GM19324 (cell line): ENCODE results near the gene PI4KB.
"Not testable (repeated sequence)": the region's sequence is repeated elsewhere in the genome, so short reads cannot be mapped to it uniquely, and the experiment has no call there.

ENCODE experiments used
- ATAC-seq: cut with Tn5 transposase; IDR thresholded peaks from one replicate; pipeline ENCODE4 v1.9.1; 2021; ENCODE audit warnings: mild to moderate bottlenecking, moderate library complexity; ENCODE audit not compliant: unreplicated experiment, low FRiP score

The PI4KB gene

DNA sequence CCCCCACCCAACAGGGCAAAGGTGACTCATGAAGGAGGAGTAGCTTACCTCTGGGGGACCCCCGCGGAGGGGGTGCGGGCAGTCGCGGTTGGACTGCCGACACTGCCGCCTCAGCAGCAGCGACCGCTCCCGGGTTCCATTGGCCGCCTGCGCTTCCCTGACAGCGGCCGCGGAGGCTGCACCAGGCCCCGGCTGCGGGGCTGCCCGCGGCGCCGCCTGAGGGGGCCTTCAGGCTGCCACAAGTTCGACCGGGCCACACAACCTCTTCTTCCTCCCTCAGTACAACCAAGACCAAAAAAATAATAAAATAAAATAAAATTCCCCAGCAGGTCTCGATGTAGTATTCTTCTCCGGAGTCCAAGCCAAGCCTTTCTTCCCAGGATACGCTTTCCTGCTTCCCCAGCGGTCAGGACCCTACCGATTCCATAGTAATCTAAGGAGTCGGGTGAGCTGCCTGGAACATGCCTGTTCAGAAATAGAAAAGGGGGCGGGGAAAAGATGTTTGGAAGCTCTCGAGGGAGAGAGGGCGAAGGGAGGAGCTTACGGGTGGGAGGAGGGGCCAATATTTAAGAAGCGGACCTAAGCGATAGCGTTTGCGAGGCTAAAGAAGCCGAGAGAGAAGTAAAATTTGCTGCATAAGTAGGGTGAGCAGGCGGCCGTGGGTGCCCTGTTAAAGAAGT is at the start of gene PI4KB:
TSS of gene PI4KB (minus strand) at position 194 of the 680 bp plus-strand sequence. CDS start 10,935 bp downstream, outside the sequence.
- ATAC-seq: peak; percentile 74

DNA sequence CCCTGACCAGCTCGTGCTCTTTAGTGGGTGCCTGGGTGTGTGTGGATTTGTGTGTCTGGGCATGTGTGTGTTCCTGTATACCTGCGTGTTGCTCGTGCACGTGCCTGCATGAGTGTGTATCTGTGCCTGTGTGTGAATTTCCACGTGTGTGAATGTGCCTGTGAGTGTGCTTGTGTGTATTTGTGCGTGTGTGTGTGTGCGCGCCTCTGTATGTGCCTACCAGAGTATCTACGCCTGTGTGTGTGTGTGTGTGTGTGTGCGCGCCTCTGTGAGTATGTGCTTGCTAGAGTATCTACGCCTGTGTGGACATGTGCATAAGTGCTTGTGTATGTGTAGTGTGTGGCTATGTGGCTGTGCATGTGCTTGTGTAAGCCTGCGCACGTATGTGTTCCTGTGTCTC is 46.0 kb upstream of the PI4KB start:
- ATAC-seq: no peak

DNA sequence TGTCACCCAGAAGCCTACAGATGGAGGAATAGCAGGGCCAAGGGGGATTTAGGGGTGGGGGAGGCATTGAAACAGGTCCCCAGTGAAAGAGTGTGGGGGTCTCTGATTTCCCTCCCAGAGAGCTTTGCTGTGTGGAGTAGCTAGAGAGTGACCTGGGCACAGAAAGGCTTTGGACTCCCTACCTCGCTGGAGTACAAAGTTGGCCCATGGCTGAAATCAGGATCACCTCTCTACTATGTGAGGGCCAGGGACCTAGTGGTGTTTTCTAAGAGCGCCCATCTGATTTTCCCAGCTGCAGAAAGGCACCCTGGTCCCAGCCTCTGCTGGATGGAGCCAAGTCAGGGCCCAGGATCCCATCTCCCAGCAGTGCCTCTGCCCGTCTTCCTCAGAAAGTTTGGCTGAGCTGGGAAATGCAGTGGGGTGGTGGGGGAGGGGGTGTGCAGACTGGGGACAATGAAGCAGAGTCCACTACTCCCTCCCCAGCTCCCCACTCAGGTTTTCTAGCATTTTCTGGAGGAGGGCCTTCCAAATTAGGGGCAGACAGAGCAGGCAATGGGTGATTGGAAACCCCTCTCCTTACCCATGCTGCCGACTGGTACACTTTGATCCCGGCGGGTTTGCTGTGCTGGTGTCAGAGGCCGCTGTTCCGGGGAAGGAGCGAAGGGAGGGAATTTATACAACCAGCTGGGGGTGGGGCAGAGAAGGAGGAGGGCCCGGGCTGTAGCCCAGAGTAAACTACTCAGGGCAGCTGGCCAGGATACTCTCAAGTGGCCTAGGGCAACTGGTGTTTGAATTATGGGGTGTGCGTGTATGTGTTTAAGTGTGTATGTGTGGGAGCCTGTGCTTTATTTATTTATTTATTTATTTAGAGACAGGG is 45.1 kb upstream of the PI4KB start, which contains the start of gene SELENBP1:
TSS of gene SELENBP1 (minus strand) at position 648 of the 877 bp plus-strand sequence. CDS start at position 584, 64 bp downstream.
- no peak for ATAC-seq

DNA sequence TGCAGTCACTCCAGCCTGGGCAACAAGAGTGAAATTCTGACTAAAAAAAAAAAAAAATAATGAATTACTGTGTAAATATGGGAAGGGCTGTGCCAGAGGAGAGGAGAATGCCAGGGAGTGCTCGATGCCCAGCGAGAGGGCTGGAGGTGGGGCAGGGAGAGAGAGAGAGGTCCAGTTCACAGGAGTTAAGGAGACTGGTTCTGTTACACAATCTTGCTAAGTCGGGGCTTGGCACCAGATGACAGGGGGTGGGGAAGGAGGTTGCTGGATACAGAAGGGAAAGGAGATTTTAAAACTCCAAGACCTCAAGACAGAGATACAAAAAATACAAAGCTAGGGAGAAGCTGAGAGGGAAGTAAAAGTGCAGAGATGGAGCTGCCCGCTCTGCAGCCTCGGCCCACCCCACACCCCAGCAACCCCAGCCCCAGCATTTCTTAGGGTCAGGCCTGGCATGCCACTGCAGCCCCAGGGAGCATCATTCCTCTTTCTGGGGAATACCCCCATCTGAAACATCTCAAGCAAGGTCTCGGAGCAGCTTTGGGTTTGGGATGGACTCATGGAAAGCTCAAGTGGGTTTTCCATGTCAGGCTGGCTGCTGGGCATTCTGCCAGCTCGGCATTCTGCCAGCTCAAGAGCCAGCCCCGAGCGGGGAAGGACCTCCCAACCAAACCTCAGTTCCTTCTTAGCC is 44.3 kb upstream of the PI4KB start:
- no peak for ATAC-seq

DNA sequence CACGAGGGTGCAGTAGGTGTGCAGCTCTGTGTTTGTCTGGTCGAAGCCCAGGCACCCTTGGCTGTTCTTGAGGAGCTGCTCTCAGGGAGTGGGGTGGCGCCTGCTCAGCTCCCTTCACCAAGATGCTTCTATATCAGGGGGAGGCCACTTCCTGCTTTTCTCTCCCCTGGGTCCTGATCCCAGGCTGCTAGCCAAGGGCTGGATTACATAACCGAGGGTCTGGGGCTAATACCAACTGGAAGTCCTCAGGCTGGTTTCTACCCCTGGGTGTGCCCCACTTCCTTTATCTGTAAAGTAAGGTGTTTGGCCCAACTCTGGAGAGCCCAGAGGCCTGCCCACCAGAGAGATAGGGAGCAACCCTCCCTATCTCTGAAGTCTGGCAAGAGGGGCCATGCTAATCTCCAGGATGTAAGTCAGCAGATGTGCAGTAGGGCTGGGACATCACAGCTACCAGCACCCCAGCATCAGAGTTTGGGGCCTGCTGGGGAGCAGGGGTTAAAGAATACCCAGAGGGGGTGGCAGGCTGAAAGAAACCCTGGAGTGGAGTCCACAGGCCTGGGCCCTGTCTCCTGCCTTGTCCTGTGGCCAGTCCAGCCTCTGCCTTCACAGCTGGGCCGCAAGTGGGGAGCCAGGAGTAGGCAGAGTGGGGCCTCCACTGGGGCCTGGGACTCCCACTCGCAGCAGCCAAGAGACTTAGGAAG is 43.1 kb upstream of the PI4KB start:
- ATAC-seq: no peak

DNA sequence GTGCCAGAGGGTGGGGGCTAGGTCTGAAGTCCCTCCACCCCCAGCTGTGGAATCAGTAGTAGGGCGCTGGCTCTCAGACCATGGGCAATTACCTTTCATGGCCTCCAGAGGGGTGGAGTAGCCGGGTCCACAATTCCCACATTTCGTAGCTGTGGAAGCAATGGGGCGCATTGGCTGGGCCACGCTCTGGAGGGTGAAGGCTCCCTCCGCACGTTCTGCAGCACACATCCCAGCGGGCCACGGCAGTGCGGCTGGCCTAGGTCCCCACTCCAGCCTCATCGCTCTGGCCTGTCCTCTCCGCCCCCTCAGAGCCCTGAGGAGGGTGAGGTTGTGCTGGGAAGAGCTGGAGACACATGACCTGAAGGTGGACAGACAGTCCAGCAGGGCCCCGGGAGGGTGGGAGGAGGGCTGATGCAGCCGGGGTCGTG is 42.4 kb upstream of the PI4KB start:
- ATAC-seq: no peak

DNA sequence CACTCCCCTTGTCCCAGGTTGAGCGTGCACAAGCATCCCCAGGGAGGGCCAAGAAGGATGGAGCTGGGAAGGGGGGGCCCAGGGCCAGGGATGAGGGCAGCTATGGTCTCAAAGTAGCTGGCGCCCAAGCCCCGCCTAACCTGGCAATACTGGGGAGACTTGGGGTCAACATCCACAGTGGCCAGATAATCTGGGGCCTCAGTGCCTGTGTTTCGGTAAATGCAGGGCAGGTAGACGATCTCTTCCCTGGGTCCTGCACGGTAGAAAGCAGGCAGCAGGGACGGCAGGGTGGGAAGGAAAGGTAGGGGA is 42.0 kb upstream of the PI4KB start:
- no peak for ATAC-seq

DNA sequence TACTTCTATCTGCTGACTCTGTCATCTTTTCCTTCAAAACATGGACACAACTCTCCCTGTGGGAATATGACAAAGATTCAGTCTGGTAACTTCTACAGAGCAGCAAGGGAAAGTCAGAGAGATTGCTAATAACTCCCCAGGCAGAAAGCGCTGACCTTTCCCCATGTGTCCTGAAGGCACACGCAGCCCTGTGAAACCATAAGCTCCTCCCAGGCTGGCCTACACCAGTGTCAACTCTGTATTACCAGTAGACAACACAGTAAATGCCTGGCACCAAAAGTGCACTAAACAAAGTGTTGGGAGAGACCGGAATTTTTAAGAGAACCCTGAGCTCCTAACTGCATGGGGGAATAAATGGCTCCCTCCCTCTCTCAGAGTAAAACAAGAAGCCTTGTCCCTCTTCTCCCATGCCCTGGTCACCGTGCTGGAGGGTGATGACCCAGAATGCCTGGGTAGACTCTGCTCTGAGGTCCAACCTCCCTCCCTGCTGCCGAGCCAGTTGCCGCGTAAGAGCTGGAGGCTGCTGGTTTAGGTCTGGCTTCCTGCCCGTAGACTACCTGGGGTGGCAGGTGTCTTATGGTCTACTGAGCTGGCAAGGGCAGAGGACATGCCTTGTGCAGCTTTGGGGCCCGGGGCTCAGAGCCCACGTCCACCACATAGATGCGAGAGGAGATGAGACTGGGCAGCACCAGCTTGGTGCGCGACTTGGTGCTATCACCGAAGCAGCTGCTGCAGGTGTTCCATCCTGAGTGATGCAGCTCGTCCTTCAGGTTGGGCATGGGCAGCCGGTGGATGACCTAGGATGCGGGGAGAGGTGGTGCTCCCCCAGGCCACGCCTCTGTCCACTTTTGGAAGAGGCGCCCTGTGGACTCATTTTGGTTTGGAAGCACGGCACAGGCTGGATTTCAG is 41.4 kb upstream of the PI4KB start:
- no peak for ATAC-seq

DNA sequence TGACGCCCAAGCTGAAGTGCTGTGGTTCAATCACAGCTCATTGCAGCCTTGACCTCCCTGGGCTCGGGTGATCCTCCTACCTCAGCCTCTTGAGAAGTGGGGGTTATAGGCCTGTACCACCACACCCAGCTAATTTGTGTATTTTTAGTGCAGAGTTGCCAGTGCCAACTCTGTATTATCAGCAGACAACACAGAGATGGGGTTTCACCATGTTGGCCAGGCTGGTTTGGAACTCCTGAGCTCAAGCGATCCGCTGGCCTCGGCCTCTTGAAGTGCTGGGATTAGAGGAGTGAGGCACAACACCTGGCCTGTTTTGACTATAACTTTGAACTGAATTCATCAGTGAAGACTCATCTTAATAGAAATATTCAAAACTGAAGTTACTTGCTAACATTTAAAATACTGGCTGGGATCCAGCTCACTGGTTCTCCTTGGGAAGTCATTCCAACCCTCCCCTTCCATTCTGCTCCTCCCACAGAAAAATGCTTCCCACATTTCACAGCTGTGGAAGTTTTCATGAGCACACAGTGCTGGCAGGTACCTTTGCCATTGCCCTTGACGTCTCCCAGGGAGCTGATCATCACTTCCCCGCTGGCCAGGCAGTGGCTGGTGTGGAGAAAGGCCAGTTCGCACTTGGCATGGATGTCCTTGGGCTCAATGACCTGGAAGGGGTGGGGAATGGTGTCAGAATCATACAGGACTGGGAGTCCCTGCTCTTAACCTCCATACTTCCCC is 40.6 kb upstream of the PI4KB start:
- ATAC-seq: no peak

DNA sequence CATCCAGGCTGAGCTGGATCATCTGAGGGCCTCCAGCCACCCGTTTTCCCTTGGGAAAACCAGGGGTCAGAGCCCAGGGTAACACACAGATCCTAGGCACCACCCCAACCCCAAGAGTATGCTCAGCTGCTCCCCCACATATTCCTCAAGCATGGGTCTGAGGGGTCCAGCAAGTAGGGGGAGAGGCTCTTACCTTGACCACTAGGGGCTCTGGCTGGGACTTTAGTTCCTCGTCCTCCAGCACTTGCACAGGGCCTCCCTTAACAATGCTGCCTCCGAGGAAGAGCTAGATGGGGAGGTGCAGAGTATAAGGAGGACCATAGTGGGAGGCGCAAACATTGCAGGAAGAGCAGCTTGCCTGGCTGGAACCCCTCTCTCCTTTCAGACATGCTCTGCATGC is 37.8 kb upstream of the PI4KB start:
- no peak for ATAC-seq

DNA sequence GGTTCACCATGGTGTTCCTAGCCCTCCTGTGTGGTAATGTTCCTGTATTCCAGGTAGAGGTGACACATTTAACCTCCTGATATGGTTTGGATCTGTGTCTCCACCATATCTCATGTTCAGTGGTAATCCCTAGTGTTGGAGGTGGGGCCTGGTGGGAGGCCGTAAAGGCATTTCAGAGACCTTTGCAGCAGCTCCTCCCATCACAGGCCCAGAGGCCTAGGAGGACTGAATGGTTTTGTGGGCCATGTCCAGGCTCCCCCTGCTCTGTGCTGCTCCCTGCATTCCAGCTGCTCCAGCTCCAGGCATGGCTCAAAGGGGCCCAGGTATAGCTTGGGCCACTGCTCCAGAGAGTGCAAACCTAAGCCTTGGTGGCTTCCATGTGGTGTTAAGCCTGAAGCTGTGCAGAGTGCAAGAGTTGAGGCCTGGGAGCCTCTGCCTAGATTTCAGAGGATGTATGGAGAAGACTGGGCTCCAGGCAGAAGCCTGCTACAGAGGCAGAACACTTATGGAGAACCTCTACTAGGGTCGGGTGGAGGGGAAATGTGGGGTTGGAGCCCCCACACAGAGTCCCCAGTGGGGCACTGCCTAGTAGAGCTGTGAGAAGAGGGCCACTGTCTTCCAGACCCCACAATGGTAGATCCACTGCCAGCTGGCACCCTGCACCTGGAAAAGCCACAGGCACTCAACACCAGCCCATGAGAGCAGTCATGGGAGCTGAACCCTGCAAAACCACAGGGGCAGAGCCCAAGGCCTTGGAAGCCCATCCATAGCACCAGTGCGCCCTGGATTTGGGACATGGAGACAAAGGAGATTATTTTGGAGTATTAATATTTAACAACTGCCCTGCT is 35.3 kb upstream of the PI4KB start:
- no peak for ATAC-seq

DNA sequence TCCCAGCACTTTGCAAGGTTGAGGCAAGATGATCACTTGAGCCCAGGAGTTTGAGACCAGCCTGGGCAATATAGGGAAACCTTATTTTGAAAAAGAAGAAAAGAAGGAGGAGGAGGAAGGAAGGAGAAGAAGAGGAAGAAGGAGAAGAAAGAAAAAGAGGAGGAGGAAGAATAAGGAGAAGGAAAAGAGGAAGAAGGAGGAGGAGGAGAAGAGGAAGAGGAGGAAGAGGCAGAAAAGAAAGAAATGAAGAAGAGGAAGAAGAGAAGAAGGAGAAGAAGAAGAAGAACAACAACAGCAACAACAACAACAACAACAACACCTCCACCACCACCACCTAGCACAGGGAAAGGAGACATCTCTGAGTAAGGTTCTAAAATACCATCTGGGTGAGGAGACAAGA is 34.7 kb upstream of the PI4KB start:
- no peak for ATAC-seq

DNA sequence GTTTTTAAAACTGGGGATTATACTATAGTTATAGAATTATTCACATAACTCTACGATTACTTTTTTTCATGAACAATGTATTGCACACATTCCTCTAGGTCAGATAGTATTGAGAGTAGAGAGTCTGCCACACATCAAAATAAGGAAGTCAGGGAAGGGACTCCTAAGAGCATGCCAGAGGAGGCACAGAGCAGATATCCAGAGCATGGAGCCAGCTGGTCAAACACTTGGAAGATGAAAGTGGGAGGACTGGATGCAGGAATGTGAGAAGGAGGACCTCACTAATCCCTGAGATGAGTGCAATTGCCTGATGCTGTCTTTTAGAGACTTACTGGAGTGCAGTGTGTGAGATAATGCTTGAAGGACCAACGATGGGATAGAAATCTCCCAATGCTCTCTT is 29.5 kb upstream of the PI4KB start:
- no peak for ATAC-seq

DNA sequence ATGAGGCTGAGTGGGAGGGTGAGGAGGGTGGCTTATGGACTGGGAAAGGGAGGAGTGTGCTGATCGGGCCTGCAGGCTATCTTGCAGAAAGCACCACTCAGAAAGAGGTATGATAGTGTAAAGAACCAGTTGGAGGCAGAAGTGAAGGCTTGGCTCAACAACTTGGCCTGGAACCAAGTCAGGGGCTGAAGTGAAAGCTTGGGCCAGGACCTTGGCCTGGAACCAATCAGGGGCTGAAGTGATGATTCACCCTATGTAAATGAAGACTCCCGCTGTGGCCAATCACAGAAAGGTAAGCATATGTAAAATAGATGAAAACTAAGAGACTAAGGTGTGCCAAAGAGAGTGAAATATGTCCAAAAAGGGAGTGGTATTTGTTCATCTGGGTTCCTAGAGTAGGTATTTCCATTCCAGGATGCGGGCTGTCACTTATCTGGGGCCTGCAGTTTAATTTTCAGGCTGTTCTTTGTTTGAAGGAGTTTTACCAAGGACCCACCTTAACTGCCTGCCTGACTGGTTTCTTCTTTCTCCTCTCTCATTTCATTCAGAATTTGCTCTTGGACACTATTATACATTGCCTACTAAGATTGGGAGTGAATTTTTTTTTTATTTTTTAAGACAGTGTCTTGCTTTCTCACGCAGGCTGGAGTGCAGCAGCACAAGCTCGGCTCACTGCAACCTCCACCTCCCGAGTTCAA is 25.0 kb upstream of the PI4KB start:
- no peak for ATAC-seq

DNA sequence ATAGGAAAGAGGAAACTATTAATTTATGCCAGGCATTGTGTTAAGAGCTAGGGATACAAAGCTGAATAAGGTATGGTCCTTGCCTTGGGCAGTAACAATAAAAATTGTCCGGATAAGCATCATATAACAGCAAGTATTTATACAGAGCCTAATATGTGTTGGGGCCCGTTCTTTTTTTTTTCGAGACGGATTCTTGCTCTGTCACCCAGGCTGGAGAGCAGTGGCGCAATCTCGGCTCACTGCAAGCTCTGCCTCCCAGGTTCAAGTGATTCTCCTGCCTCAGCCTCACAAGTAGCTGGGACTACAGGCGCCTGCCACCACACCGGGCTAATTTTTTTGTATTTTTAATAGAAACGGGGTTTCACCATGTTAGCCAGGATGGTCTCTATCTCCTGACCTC is 23.1 kb upstream of the PI4KB start:
- ATAC-seq: not testable (repeated sequence)

DNA sequence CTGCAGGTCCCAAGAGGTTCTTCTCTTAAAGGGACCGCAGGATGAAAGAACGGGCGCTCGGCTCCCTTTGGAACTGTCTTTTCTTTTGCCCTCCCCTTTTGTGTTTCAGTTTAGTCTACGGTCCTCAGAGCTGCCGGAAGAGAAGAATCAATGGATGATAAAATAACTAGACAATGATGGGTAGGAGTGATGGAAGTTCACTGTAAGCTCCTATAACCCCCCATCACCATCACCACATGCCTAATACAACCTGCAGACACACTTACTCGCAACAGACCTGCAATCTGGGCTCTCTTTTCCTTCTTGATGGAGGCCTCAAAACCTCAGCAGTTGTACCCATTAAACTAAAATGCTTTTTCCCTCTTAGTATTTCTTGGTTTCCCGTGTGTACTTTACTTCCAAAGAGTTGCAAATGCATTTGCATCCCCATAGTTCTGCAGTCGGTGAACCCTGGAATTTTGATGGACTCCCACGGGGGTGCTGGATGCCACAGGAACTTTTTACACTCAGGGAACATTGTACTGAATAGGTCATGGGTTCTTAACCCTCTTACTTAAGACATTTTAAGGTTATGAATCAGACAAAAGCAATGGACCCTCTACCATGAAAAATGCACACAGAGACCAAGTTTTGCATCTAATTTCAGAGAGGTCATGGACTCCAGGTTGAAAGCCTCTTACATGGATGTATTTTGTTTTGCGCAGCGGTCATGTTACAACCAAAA is 20.5 kb upstream of the PI4KB start:
- no peak for ATAC-seq
